H1 (cell line): Measurements from ENCODE around the gene CFAP61. TPM values are rescaled to one million over a fixed set of nuclear protein-coding genes. Genes with fewer than 3 reads are reported as not detected.

Experiments
- CBX5 ChIP-seq: fragments of 300-800, 300-1000 bp; sonication (generic); IDR thresholded peaks from 2 replicates; pipeline ENCODE4 v1.7.1; 2016; ENCODE audit warnings: antibody characterized with exemption, low read length, low read depth
- KDM4A ChIP-seq: IDR thresholded peaks from one replicate; pipeline ENCODE4 v1.7.1; 2012; ENCODE audit warnings: low read depth, mild to moderate bottlenecking, moderate library complexity, low read length, inconsistent platforms; ENCODE audit not compliant: severe bottlenecking
- NANOG ChIP-seq: IDR thresholded peaks from 2 replicates; pipeline ENCODE4 v1.6.1; 2011; ENCODE audit warnings: low read length, low read depth, mild to moderate bottlenecking, inconsistent platforms; ENCODE audit not compliant: insufficient read depth, poor library complexity, severe bottlenecking
- PHF8 ChIP-seq: fragments of 200-600 bp; sonication (generic); conservative IDR thresholded peaks from 2 replicates; pipeline ENCODE4 v1.7.1; 2012; ENCODE audit warnings: low read depth, mild to moderate bottlenecking, inconsistent platforms, low read length, moderate library complexity
- RAD21 ChIP-seq, 2 experiments: IDR thresholded peaks in 1 of 2; conservative IDR thresholded peaks in 1 of 2; 2 replicates each; pipeline ENCODE4 v1.6.1; 2011; ENCODE audit warnings: low read depth in 2 of 2, low read length in 2 of 2, improper control_type of control experiment in 1 of 2, inconsistent platforms in 1 of 2, mild to moderate bottlenecking in 1 of 2, moderate library complexity in 1 of 2
- SIN3A ChIP-seq, 2 experiments: IDR thresholded peaks in 1 of 2; conservative IDR thresholded peaks in 1 of 2; 2 replicates each; pipeline ENCODE4 v1.6.1; 2011 to 2012; ENCODE audit warnings: low read length in 2 of 2, improper control_type of control experiment in 1 of 2, low read depth in 1 of 2, mild to moderate bottlenecking in 1 of 2
- TCF12 ChIP-seq: IDR thresholded peaks from 2 replicates; pipeline ENCODE4 v1.6.1; 2011; ENCODE audit warnings: low read depth, mild to moderate bottlenecking, low read length
- polyA plus RNA-seq, 7 experiments: library from polyadenylated mRNA; depleted of rRNA in 3 of 7; stranded (reverse) in 5 of 7; unstranded in 2 of 7; fragments of >200 nt in 5 of 7; fragments of 200-250 nt in 2 of 7; gene quantifications; 1 replicate in 5 of 7; 2 replicates in 1 of 7; 4 replicates in 1 of 7; pipeline versions ENCODE4 v1.2.1 to v1.2.3, GENCODE V29; 2011 to 2013; ENCODE audit warnings: missing spikeins in 2 of 7, mixed read lengths in 2 of 7
- total RNA-seq: library from RNA; stranded (reverse); fragmentation: NEBNext Ultra II Directional; extraction: Animal tissue kit (Norgen Biotek cat#: 25700); gene quantifications from 2 replicates; pipeline ENCODE4 v1.2.1, GENCODE V29; 2021

The CFAP61 gene
- total and polyA plus RNA-seq, 2 of the 8 experiments (the other 6 are each of a cell fraction or from before 2014, with no cell fraction given): 0.29 to 0.61 TPM

DNA sequence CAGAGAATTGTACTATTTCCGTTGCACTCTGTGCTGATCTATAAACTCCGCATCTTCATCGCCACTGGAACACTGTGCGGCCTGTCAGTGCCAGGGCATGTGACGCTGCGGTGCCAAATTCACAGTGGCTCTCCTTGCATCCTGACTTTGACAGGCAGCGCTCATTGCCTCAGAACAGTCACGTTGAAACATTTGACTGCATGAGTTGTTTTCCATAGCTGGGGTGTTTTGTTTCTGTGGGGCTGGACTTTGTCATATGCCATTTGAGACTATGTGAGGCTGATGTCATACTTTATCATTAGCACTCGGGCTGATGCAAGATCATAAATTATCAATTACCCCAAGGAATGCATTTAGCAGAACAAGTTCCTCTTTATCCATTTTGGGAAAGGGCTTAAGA is 32.7 kb downstream of the CFAP61 start (continued):
- TF ChIP-seq NANOG (no peak), SIN3A (conservative IDR thresholded peaks at IDR 0.05 in 1 of 2, IDR thresholded peaks at IDR 0.05 in 1 of 2; ENCODE audit: low read depth in 1 of 2, low read length in 2 of 2) (no peak), RAD21 (IDR thresholded peaks at IDR 0.05 in 1 of 2, conservative IDR thresholded peaks at IDR 0.05 in 1 of 2; ENCODE audit: low read depth in 2 of 2, low read length in 2 of 2) (no peak), CBX5 (no peak), PHF8 (no peak), KDM4A (no peak), TCF12 (no peak)
- TF ChIP-seq, all 59 proteins: peak for 0
